Stimulated activated CD8-positive, alpha-beta memory T cell treated with anti-CD3 and anti-CD28 coated beads, Interleukin-7, amount 100 ng/mL, for 4 hours (primary cell): ENCODE measurements around the gene GJC2.
"Not testable (repeated sequence)": the region's sequence is repeated elsewhere in the genome, so short reads cannot be mapped to it uniquely, and the experiment has no call there.

Experiments used
- DNase-seq, 2 donors: peaks; one replicate each; pipeline ENCODE4 v3.0.0-alpha.2; 2020; ENCODE audit warnings: low read depth in 2 of 2

GJC2 gene

DNA sequence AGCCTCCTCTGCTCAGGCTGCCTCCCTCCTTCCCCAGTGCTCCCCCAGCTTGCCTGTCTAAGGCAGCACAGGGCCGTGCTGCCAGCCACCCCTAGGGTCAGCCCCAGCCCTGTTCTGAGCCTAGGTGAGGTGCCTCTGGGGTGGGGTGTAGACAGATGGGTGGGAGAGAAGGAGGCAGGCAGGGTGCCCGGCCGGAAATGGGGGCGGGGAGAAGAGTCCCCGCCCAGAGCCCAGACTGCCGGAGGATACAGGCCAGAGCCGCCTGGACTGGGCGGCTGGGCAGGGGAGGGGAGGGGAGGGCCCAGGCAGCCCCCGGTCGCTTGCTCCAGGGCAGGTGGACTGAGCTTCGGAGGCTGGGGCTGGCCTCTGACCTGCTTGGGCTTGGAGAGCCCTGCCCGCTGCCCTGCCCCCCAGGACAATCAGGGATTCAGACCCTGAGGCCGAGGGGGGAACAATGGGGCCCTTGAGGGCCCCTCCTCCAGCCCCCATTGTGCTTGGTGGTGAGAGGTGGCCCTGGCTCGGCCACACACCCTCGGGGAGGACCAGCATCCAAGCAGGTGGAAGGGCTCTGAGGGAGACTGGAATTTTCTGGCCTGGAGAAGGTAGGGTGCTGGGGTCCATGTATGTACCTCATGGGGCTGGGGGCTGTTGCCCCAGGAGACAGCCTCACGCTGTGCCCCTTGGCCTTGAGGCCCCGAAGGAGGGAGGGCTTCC lies at the start of gene GJC2:
Gene GJC2, plus strand, starts transcription at position 525 of the 714 bp plus-strand sequence. CDS start 7,829 bp downstream, outside the sequence.
- no peak for DNase-seq

DNA sequence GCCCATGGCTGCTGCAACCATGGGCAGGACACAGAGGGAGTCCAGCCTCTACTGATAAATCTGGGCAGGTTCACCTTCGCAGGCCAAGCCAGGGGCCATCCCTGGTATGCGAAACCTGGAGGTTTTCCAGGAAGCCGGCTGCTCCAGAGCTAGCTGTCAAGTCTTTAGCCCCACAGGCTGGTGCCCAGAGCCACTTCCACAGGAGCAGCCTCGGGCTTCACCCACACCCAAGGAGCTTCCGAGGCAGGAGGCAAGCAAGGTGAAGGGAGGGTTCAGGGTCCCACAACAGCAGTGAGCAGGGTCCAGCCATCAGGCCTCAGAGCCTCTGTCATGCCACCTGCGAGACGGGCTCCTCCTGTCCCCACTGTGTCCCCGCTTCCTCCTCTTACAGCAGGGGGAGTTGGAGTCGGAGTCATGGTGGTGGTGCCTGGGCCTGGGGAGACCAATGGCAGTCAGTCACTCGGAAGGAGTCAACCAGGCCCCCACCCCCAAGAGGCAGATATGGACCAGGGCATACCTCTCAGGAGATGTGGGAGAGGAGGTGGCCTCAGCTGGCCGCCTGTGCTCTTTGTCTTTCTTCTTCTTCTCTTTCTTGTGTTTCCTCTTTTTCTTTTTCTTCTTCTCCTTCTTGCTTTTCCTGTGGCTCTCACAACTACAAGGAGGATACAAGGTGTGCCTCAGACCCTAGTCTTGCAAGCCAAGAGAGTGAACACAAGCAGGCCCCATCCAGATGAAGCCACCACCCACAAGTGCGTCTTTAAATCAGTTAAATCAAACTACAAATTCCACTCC lies 48.7 kb upstream of the GJC2 start:
- no peak for DNase-seq

DNA sequence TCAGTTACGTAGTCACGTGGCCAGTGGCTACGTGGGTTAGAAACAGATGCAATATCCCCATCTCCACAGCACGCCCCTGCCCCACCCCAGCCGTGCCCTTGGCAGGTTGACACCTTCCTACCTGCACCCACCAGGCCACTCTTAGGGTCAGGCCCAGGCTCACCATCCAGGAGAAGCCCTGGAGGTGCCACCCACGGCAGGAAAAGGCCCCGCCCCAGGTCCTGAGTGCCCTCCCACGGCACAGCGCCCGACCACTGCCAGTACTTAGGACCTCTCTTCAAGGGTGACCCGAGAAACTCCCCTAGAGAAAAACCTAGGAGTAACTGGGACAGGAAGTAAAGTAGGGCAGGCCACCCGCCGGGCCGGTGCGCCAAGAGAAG lies 48.1 kb upstream of the GJC2 start:
- no peak for DNase-seq

DNA sequence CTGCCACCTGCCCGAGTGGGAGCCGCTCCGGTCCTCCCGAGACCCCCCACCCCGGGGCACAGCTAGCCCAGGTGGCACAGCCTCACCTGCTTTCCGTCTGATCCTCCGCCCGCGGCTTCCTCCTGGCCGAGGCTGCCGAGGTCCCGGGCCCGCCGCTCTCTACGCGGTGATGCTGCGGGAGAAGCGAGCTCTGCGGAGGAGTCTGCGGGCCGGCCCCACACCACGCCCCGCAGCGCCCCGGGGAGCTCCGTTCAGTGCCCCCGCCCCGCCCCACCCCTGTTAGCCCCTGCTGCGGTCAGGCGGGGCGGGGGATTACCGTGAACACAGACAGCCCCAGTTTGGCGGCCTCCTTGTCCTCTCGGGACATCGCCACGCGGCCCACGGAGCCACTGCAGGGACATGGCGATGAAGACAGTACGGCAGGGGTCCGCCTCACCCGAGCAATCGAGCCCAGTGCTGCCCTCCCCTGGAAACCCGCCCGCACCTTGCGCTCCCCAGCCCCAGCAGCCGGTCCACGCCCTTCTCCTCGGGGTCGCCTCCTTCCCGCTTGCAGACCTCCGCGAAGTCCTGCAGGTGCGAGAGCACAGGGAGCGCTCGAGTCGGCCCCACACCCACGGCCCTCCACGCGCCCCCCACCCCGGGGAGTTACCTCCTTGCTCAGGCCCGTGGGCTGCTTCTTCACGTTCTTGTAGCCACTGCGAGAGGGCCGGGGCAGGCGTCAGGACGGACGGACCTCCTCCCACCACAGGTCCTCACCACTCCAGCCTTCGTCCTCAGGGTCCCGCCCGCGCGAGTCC lies 47.5 kb upstream of the GJC2 start:
- peak in 1 of 2 donors; percentile 47 for DNase-seq

- peak; percentile 87 to 91 for DNase-seq
Observed at GRCh38 chr1:228102791-228103620, 46.7 kb upstream of the GJC2 start, which contains the start of gene C1orf35. TSS of gene C1orf35 (minus strand) at chr1:228103325. CDS start at chr1:228103227, 98 bp downstream.

GRCh38 chr1:228104526-228105269 lies 45.0 kb upstream of the GJC2 start:
- DNase-seq: no peak

DNA sequence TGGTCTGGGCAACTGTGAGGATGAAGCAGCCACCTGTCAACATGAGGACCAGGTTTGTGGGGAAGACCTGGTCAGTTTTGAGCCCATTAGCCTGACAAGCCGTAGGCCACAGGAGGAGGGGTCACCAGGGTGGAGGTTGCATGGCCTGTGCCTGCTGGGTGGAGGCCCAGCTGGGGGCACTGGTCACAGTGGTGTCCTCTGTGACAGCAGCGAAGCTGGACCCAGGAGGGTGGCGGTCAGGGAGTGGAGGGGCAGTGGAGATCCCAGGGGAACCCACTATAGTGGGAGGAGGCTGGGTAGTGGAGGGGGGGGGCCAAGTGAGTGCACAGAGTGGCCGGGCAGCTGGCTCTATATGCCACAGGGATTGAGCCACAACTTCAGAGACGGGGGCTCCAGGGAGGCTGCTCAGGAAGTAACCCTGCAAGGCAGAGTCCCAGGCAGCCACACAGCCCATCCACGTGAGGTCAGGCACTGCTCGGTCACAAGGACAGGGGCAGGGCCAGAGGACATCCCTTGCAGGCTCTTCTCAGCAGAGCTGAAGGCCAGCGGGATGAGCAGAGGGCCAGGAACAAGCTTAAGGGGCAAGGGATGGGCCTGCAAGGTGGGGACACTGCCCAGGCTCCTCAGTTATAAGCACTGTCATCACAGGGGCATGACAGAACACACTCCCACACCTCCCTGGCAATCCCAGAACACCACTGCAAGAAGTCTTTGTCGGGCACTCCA lies 44.3 kb upstream of the GJC2 start:
- DNase-seq: no peak

GRCh38 chr1:228105996-228106799 lies 43.5 kb upstream of the GJC2 start:
- DNase-seq: no peak

DNA sequence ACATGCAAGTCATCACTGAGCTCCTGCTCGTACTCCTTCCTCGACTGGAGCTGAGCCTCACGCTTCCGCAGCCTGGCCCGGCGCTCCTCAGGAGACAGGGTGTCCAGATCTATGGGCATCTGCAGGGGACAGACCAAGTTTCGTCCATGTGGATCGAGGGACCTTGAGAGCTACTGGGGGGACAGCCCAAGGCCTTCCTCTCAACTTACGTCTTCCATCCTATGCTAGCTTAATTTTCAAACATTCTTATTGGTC lies 43.0 kb upstream of the GJC2 start:
- DNase-seq: no peak

DNA sequence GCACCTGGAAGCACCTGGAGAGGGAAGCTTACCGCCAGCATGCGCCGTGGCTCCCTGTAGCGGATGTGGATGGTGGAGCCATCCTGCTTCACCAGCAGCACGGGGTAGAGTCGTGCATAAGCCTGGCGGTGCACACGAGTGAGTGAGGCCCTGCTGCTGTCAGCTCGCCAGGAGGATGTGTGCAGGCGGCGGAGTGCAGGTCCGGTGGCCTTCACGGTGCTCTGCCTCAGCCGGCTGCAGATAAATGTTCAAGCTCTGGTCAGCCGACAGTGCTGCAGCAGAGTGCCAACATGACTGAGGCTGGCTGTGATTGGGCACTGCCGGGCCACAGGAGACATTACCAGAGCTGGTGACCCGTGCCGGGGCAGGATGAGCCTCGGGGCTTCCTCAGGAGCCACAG lies 42.1 kb upstream of the GJC2 start:
- no peak for DNase-seq

DNA sequence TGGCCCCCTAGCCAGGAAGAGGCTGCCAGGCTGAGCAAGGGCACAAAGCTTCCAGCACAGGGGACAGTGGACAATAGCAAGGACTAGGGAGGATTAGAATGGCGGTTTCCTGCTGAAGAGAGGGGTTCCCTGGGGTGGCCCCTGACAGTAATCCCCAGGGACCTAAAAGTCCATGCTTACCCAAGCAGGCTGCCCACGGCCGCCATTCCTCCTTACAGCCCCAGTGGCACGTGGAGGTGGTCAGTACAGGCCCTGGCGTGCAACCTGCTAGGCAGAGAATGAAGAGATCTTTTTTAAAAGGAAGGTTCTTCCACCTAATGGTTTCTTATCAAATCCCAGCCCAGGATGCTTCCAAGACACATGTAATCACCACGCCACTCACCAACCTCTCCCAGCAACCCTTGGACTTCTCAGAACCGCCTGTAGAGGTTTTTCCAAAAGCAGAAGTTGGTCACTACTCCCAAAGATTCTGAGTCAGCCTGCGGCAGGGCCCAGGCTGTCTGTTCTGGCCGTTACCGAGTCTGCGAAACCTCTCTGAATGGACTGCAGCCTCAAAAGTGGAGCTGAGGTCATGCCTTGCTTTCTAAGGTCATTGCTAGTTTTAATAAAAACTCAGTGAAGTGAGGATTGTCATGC lies 41.6 kb upstream of the GJC2 start:
- no peak for DNase-seq

DNA sequence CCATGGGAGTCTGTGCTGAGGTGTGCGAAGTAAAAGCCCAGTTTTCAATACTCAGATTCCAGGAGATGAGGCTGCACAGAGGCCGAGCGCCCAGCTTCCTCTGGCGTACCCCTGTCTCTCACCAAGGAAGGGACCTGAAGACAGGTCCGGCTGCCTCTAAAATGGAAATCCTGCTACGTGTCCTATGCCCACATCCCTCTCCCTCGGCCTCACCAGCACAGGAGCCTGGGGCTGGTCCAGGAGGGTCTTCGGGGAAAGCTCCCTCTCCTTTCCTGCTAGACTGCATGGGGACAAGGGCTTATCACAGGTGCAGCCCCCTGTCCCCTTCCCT lies 41.0 kb upstream of the GJC2 start:
- DNase-seq: no peak

DNA sequence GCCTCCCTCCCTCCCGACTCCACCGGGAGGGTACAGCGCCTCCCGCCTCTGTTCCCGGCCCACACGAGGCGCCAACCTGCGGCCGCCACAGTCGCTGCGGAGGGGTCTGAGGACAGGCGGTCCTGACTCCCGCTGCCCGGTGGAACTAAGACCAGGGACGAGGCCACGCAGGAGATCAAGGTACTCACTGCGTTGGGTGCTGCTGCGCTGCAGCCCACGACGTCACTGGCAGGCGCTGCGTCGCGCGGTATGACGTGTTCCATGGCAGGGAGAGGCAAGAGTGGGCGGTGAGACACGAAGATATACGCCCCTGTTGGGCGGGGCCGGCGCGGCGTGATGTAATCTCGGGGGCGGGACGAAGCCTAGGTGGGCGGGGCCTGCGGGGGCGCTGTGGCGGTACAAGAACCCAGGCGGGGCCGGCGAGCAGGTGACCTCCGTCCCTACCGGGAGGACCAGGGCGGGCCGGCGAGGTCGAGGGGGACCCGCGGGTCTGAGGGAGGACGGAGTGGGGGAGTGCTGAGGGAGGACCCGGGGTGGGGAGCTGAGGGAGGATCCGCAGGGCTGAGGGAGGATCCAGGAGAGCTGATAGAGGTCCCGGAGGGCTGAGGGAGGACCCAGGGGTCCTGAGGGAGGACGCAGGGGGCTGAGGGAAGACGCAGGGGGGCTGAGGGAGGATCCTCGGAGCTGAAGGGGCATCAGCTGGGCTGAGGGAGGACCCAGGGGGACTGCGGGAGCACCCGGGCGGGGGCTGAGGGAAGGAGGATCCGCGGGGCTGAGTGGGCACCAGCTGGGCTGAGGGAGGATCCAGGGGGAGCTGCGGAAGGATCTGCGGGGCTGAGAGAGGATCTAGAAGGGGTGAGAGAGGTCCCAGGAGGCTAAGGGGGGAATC lies 40.4 kb upstream of the GJC2 start, which contains the start of gene MRPL55:
Gene MRPL55, minus strand, starts transcription at position 227 of the 889 bp plus-strand sequence. CDS start 1,039 bp downstream, outside the sequence.
- DNase-seq: peak; percentile 95 to 97

DNA sequence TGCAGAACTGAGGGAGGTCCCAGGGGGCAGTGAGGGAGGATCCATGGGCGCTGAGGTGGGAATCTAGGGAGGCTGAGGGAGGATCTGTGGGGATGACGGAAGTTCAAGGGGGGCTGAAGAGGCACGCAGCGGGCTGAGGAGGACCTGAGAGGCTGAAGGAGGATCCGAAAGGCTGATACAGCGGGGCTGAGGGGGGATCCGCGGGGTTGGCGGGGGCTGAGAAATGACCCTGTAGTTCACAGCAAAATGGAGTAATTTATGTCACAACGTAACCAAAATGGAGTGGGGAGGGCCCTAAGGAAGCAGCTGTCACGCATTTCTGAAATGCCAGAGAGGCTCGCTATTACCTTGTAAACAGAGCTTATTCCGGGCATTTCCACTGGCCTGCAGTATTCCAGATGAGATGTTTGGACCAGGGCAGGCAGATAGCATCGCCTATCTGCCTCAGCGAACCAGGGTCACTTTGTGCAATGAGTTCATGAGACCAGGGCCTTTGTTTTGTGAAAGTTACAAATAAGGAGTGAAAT lies 39.7 kb upstream of the GJC2 start:
- no peak for DNase-seq

GRCh38 chr1:228110556-228110955 lies 39.2 kb upstream of the GJC2 start:
- no peak for DNase-seq

- DNase-seq: not testable (repeated sequence)
Observed at GRCh38 chr1:228111315-228111714, 38.4 kb upstream of the GJC2 start.

DNA sequence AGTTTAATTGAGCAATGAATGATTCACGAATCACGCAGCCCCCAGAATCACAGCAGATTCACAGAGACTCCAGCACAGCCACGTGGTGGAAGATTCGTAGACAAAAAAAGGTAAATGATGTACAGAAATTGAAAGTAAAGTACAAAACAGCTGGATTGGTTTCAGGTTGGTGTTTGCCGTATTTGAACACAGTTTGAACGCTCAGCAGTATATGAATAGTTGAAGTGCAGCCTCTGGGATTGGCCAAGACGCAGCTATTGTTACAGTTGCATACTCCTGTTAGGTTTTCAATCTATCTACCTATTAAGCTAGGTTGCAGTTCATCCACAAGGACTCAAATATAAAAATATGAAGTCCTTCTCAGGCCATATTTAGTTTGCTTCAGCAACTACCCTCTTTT lies 37.6 kb upstream of the GJC2 start:
- DNase-seq: no peak

GRCh38 chr1:228112617-228113016 lies 37.1 kb upstream of the GJC2 start:
- DNase-seq: no peak
